H1 (cell line): ENCODE data around the gene CLPTM1L. TPM values are rescaled to one million over a fixed set of nuclear protein-coding genes. Genes with fewer than 3 reads are reported as not detected.

Experiments
- CTCF ChIA-PET: fragments of 300-600 bp; sonication (Branson Sonifier 250); formaldehyde crosslinking; loops from one replicate; lab custom pipeline; 2021; ENCODE audit not compliant: partially characterized antibody; lab: Charles Lee
- POLR2A ChIA-PET: fragments of 300-600 bp; sonication (Branson Sonifier 250); formaldehyde crosslinking; loops from one replicate; lab custom pipeline; 2021; ENCODE audit warnings: inconsistent platforms; ENCODE audit not compliant: partially characterized antibody; lab: Charles Lee
- DNase-seq, 2 experiments: peaks; one replicate each; pipeline versions ENCODE4 v3.0.0 to v3.0.0-alpha.2; 2010 to 2022; ENCODE audit warnings: low spot score in 2 of 2, low read depth in 1 of 2, mixed read lengths in 1 of 2
- FAIRE-seq: peaks from 2 replicates; lab custom pipeline; 2011; peaks lifted over from hg19 to GRCh38; lab: Jason Lieb, UNC
- H2AFZ ChIP-seq: 2 replicates; pipeline ENCODE4 v1.8.1; 2012; ENCODE audit warnings: low read length, inconsistent platforms
- H2AK5ac ChIP-seq: 2 replicates; pipeline ENCODE4 v1.6.1; 2013; ENCODE audit warnings: low read depth, low read length
- H2BK120ac ChIP-seq: replicated peaks from 2 replicates; pipeline ENCODE3; 2013; ENCODE audit warnings: low read depth, low read length, inconsistent platforms
- H2BK12ac ChIP-seq: 2 replicates; pipeline ENCODE4 v1.6.1; 2013; ENCODE audit warnings: low read depth, low read length
- H2BK15ac ChIP-seq: 2 replicates; pipeline ENCODE4 v1.6.1; 2013; ENCODE audit warnings: low read length
- H2BK20ac ChIP-seq: 2 replicates; pipeline ENCODE4 v1.6.1; 2013; ENCODE audit warnings: low read length
- H2BK5ac ChIP-seq: 2 replicates; pipeline ENCODE4 v1.6.1; 2013; ENCODE audit warnings: low read depth, low read length
- H3K14ac ChIP-seq: 2 replicates; pipeline ENCODE4 v1.6.1; 2013; ENCODE audit warnings: inconsistent platforms; ENCODE audit not compliant: insufficient read length
- H3K18ac ChIP-seq: 2 replicates; pipeline ENCODE4 v1.6.1; 2013; ENCODE audit warnings: low read length; ENCODE audit errors: extremely low read depth
- H3K23ac ChIP-seq: 2 replicates; pipeline ENCODE4 v1.6.1; 2013; ENCODE audit warnings: inconsistent platforms; ENCODE audit not compliant: insufficient read length
- H3K23me2 ChIP-seq: 2 replicates; pipeline ENCODE4 v1.6.1; 2013; ENCODE audit warnings: low read depth, low read length
- H3K27ac ChIP-seq: 2 replicates; pipeline ENCODE4 v1.6.1; 2011; ENCODE audit warnings: low read depth, low read length, inconsistent platforms
- H3K27me3 ChIP-seq, 4 experiments: replicated peaks in 1 of 4; 1 replicate in 1 of 4; 2 replicates in 3 of 4; pipeline versions ENCODE4 v1.6.1 to v1.8.1; 2011 to 2013; ENCODE audit warnings: low read length in 3 of 4, mild to moderate bottlenecking in 3 of 4, inconsistent platforms in 2 of 4, mixed read lengths in 2 of 4, moderate library complexity in 1 of 4; ENCODE audit not compliant: control insufficient read depth in 3 of 4, insufficient read depth in 3 of 4; ENCODE audit errors: extremely low read depth in 1 of 4
- H3K36me3 ChIP-seq, 4 experiments: 2 replicates each; pipeline versions ENCODE4 v1.6.1 to v1.8.1; 2011 to 2013; ENCODE audit warnings: mild to moderate bottlenecking in 4 of 4, low read length in 3 of 4, moderate library complexity in 2 of 4, control low read depth in 1 of 4, inconsistent platforms in 1 of 4; ENCODE audit not compliant: insufficient read depth in 4 of 4, control insufficient read depth in 2 of 4
- H3K4ac ChIP-seq: replicated peaks from 2 replicates; pipeline ENCODE3; 2013; ENCODE audit warnings: low read length, low read depth, mixed read lengths, inconsistent platforms; ENCODE audit not compliant: insufficient read length
- H3K4me1 ChIP-seq, 4 experiments: replicated peaks in 1 of 4; 1 replicate in 1 of 4; 2 replicates in 3 of 4; pipeline versions ENCODE4 v1.6.1 to v1.8.1; 2011 to 2013; ENCODE audit warnings: low read length in 3 of 4, inconsistent platforms in 2 of 4, mixed read lengths in 1 of 4; ENCODE audit not compliant: insufficient read depth in 4 of 4, control insufficient read depth in 3 of 4
- H3K4me2 ChIP-seq, 2 experiments: 2 replicates each; pipeline versions ENCODE4 v1.6.1 to v1.8.1; 2011 to 2013; ENCODE audit warnings: low read depth in 2 of 2, low read length in 2 of 2, control low read depth in 1 of 2, inconsistent platforms in 1 of 2, mild to moderate bottlenecking in 1 of 2; ENCODE audit not compliant: insufficient read depth in 1 of 2
- H3K4me3 ChIP-seq, 4 experiments: fragments of 200-600, 300-600 bp in 1 of 4; sonication (generic), shearing (Covaris generic), sonication (Bioruptor Twin) in 1 of 4; 2 replicates each; pipeline versions ENCODE4 v1.5.1 to v1.8.1; 2011 to 2016; ENCODE audit warnings: low read length in 4 of 4, low read depth in 3 of 4, control low read depth in 2 of 4, inconsistent platforms in 2 of 4, mild to moderate bottlenecking in 2 of 4, mixed read lengths in 1 of 4, moderate library complexity in 1 of 4; ENCODE audit not compliant: insufficient read depth in 2 of 4; ENCODE audit errors: extremely low read depth in 1 of 4
- H3K56ac ChIP-seq: replicated peaks from 2 replicates; pipeline ENCODE3; 2013; ENCODE audit warnings: low read depth, mild to moderate bottlenecking, mixed read lengths, low read length, inconsistent platforms; ENCODE audit not compliant: insufficient read length
- H3K79me1 ChIP-seq: 2 replicates; pipeline ENCODE4 v1.6.1; 2013; ENCODE audit warnings: low read depth, low read length, control low read depth
- H3K79me2 ChIP-seq, 2 experiments: 2 replicates each; pipeline versions ENCODE4 v1.6.1 to v1.8.1; 2012 to 2013; ENCODE audit warnings: low read length in 2 of 2, mild to moderate bottlenecking in 2 of 2, inconsistent platforms in 1 of 2; ENCODE audit not compliant: insufficient read depth in 2 of 2, control insufficient read depth in 1 of 2
- H3K9ac ChIP-seq, 4 experiments: replicated peaks in 1 of 4; 1 replicate in 1 of 4; 2 replicates in 3 of 4; pipeline versions ENCODE4 v1.6.1 to v1.8.1; 2011 to 2013; ENCODE audit warnings: low read depth in 3 of 4, low read length in 3 of 4, control low read depth in 2 of 4, mild to moderate bottlenecking in 2 of 4, moderate library complexity in 2 of 4, inconsistent platforms in 1 of 4; ENCODE audit errors: extremely low read depth in 1 of 4
- H3K9me3 ChIP-seq, 2 experiments: 2 replicates each; pipeline versions ENCODE4 v1.6.1 to v1.8.1; 2012 to 2013; ENCODE audit warnings: mild to moderate bottlenecking in 2 of 2, moderate library complexity in 2 of 2, control low read depth in 1 of 2, inconsistent platforms in 1 of 2, low read depth in 1 of 2, low read length in 1 of 2, mixed read lengths in 1 of 2; ENCODE audit not compliant: insufficient read depth in 2 of 2
- H4K20me1 ChIP-seq, 2 experiments: replicated peaks in 1 of 2; 2 replicates each; pipeline versions ENCODE3 to v1.8.1; 2011 to 2013; ENCODE audit warnings: inconsistent platforms in 2 of 2, low read length in 2 of 2, mild to moderate bottlenecking in 1 of 2; ENCODE audit not compliant: insufficient read depth in 2 of 2, control insufficient read depth in 1 of 2
- H4K5ac ChIP-seq: 2 replicates; pipeline ENCODE4 v1.6.1; 2013; ENCODE audit warnings: low read length, low read depth, mixed read lengths, inconsistent platforms; ENCODE audit not compliant: insufficient read length
- H4K8ac ChIP-seq: 2 replicates; pipeline ENCODE4 v1.8.0; 2013; ENCODE audit warnings: mild to moderate bottlenecking, moderate library complexity, low read length, inconsistent platforms; ENCODE audit not compliant: insufficient read depth; ENCODE audit errors: extremely low read depth
- H4K91ac ChIP-seq: replicated peaks from 2 replicates; pipeline ENCODE3; 2013; ENCODE audit warnings: low read length, mixed read lengths, inconsistent platforms; ENCODE audit not compliant: insufficient read length
- ASH2L ChIP-seq: fragments of 200-600, 300-600 bp; sonication (generic); IDR thresholded peaks from one replicate; pipeline ENCODE4 v1.7.1; 2017; ENCODE audit warnings: low read length
- BRCA1 ChIP-seq: IDR thresholded peaks from 2 replicates; pipeline ENCODE4 v1.6.1; 2012; ENCODE audit warnings: low read depth, low read length, improper control_type of control experiment
- EGR1 ChIP-seq: IDR thresholded peaks from 2 replicates; pipeline ENCODE4 v1.6.1; 2011; ENCODE audit warnings: low read depth, low read length, borderline replicate concordance
- GTF2F1 ChIP-seq: IDR thresholded peaks from 2 replicates; pipeline ENCODE4 v1.6.1; 2012; ENCODE audit warnings: low read depth, low read length, improper control_type of control experiment, borderline replicate concordance
- HDAC2 ChIP-seq, 2 experiments: fragments of 300-600 bp in 1 of 2; sonication (generic) in 1 of 2; IDR thresholded peaks; 2 replicates each; pipeline ENCODE4 v1.6.1; 2011 to 2012; ENCODE audit warnings: low read depth in 2 of 2, low read length in 2 of 2, mild to moderate bottlenecking in 2 of 2, moderate library complexity in 2 of 2, borderline replicate concordance in 1 of 2, inconsistent platforms in 1 of 2
- MAFK ChIP-seq: IDR thresholded peaks from 2 replicates; pipeline ENCODE4 v1.6.1; 2012; ENCODE audit warnings: low read depth, mild to moderate bottlenecking, improper control_type of control experiment, low read length
- SIRT6 ChIP-seq: IDR thresholded peaks from one replicate; pipeline ENCODE4 v1.7.1; 2012; ENCODE audit warnings: low read length, inconsistent platforms
- SUZ12 ChIP-seq: fragments of 200-600 bp; sonication (generic); IDR thresholded peaks from 2 replicates; pipeline ENCODE4 v1.6.1; 2012; ENCODE audit warnings: mild to moderate bottlenecking, inconsistent platforms, low read length, moderate library complexity, mixed read lengths
- TBP ChIP-seq: IDR thresholded peaks from 2 replicates; pipeline ENCODE4 v1.6.1; 2011; ENCODE audit warnings: low read depth, low read length, improper control_type of control experiment
- TEAD4 ChIP-seq: IDR thresholded peaks from 2 replicates; pipeline ENCODE4 v1.6.1; 2012; ENCODE audit warnings: low read depth, low read length, inconsistent platforms, mixed read lengths
- ZNF274 ChIP-seq: IDR thresholded peaks from 2 replicates; pipeline ENCODE4 v1.7.0; 2012; ENCODE audit warnings: low read length, borderline replicate concordance; ENCODE audit errors: extremely low read depth
- WGBS, 2 experiments: shearing (Covaris generic) in 1 of 2; methylation state at CpG; one replicate each; pipeline versions ENCODE4 v1.1.6 to v1.1.7; 2013 to 2015; ENCODE audit warnings: low lambda C conversion rate in 2 of 2, mixed read lengths in 2 of 2, inconsistent platforms in 1 of 2, low coverage in 1 of 2, missing lambda C conversion rate in 1 of 2; ENCODE audit not compliant: insufficient replicate concordance in 2 of 2, insufficient coverage in 1 of 2, insufficient read length in 1 of 2; ENCODE audit errors: extremely low coverage in 1 of 2, missing lambda C conversion rate in 1 of 2; 5-methylcytosine and 5-hydroxymethylcytosine counted together
- polyA plus RNA-seq, 7 experiments: library from polyadenylated mRNA; depleted of rRNA in 3 of 7; stranded (reverse) in 5 of 7; unstranded in 2 of 7; fragments of >200 nt in 5 of 7; fragments of 200-250 nt in 2 of 7; gene quantifications; 1 replicate in 5 of 7; 2 replicates in 1 of 7; 4 replicates in 1 of 7; pipeline versions ENCODE4 v1.2.1 to v1.2.3, GENCODE V29; 2011 to 2013; ENCODE audit warnings: missing spikeins in 2 of 7, mixed read lengths in 2 of 7
- total RNA-seq: library from RNA; stranded (reverse); fragmentation: NEBNext Ultra II Directional; extraction: Animal tissue kit (Norgen Biotek cat#: 25700); gene quantifications from 2 replicates; pipeline ENCODE4 v1.2.1, GENCODE V29; 2021
- TF ChIP-seq, protein P1 (sequence below): IDR thresholded peaks from 2 replicates; pipeline ENCODE4 v1.6.1; 2012; ENCODE audit warnings: inconsistent platforms
- TF ChIP-seq, protein P2 (sequence below): IDR thresholded peaks from 2 replicates; pipeline ENCODE4 v1.6.1; 2012; ENCODE audit warnings: low read length, inconsistent platforms

CLPTM1L gene
- total and polyA plus RNA-seq, 2 of the 8 experiments (the other 6 are each of a cell fraction or from before 2014, with no cell fraction given) = 102 to 119 TPM

DNA sequence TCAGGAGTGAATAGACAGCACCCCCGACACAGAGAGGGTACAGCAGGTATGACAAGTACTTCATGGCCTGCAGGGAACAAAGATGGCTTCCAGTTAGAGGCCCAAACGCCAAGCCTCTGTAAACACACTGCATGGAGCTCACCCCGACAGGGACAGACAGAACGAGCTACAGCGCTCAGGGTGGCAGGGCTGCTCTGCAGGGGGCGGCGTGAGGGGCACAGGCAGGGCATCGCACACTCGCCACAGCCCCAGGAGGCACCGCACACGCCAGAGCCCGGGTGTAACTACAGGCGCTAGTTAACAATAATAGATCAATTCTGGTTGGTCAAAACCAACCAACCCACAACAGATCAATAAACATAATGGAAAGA, 21.1 kb downstream of the CLPTM1L start:
- POLR2A ChIA-PET = interaction anchor here (0.5 to 2.8 kb wide), 2 partner anchors 8 to 11 kb away, joined by 3 to 11 read pairs; no protein-coding TSS in a partner anchor
- TF ChIP-seq, protein P1, sequence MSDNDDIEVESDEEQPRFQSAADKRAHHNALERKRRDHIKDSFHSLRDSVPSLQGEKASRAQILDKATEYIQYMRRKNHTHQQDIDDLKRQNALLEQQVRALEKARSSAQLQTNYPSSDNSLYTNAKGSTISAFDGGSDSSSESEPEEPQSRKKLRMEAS = no peak
- TF ChIP-seq TEAD4 (no peak), EGR1 (no peak), ZNF274 (no peak), SUZ12 (no peak), BRCA1 (no peak), GTF2F1 (no peak), MAFK (no peak), SIRT6 (no peak), TBP (no peak), ASH2L (no peak), HDAC2 (IDR thresholded peaks at IDR 0.05; ENCODE audit: borderline replicate concordance in 1 of 2, low read depth in 2 of 2, low read length in 2 of 2) (no peak)
- TF ChIP-seq, protein P2, sequence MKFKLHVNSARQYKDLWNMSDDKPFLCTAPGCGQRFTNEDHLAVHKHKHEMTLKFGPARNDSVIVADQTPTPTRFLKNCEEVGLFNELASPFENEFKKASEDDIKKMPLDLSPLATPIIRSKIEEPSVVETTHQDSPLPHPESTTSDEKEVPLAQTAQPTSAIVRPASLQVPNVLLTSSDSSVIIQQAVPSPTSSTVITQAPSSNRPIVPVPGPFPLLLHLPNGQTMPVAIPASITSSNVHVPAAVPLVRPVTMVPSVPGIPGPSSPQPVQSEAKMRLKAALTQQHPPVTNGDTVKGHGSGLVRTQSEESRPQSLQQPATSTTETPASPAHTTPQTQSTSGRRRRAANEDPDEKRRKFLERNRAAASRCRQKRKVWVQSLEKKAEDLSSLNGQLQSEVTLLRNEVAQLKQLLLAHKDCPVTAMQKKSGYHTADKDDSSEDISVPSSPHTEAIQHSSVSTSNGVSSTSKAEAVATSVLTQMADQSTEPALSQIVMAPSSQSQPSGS = no peak

More for the DNA sequence above, 21.1 kb downstream of the CLPTM1L start:
- Histone ChIP-seq H3K27ac (no peak overlapping the region), H3K9me3 (peaks cover 0 to under 1% of the 10 kb centered on the region in 2 experiments; a peak in 1 of 4 replicates), H3K27me3 (no peaks in the 10 kb centered on the region), H2BK15ac (no peak overlapping the region), H2BK12ac (no peak overlapping the region), H4K5ac (no peak overlapping the region), H2AK5ac (no peak overlapping the region), H4K91ac (no peak overlapping the region), H4K8ac (no peak overlapping the region), H3K56ac (no peak overlapping the region), H3K4me3 (no peak overlapping the region), H3K4me1 (no peaks in the 10 kb centered on the region), H3K4ac (no peak overlapping the region), H2BK5ac (no peak overlapping the region), H2BK120ac (no peak overlapping the region), H3K23me2 (no peaks in the 10 kb centered on the region), H3K14ac (no peak overlapping the region), H3K9ac (no peak overlapping the region), H4K20me1 (peaks cover 2 to 14% of the 10 kb centered on the region in 2 experiments), H3K36me3 (peaks cover 17 to 62% (median 49%) of the 10 kb centered on the region in 4 experiments), H3K4me2 (no peak overlapping the region), H2AFZ (no peak overlapping the region), H3K79me2 (peaks cover 0 to 3% of the 10 kb centered on the region in 2 experiments; a peak in 1 of 4 replicates), H3K18ac (no peak overlapping the region), H3K79me1 (no peaks in the 10 kb centered on the region; the same call in none of the 2 replicates), H3K23ac (no peak overlapping the region), H2BK20ac (no peak overlapping the region)
- FAIRE-seq (no peak), DNase-seq (no peak)
- WGBS, 2 experiments = 95% methylated on average over 13 of the region's 13 CpGs; no CpG with 5 or more reads in 1 of the 2 experiments
- CTCF ChIA-PET = interaction anchor here (0.6 to 1.9 kb wide), 9 partner anchors 12 to 321 kb away, joined by 3 to 5 read pairs (median 3); no protein-coding TSS in a partner anchor
